Peyer's patch (tissue), 4 donors: ENCODE data around the gene MAP1LC3A. TPM values are rescaled to one million over a fixed set of nuclear protein-coding genes. Genes with fewer than 3 reads are reported as not detected.

ENCODE experiments used
- DNase-seq, 3 donors: peaks; one replicate each; pipeline ENCODE4 v3.0.0-alpha.2; 2017 to 2019
- H3K27ac ChIP-seq, 4 donors: fragments of 200-600 bp; sonication (generic); one replicate each; pipeline ENCODE4 v1.5.1; 2016 to 2019
- H3K27me3 ChIP-seq, 2 donors: fragments of 200-600 bp; sonication (generic); one replicate each; pipeline ENCODE4 v1.5.1; 2019
- H3K36me3 ChIP-seq, 3 donors: fragments of 200-600 bp; sonication (generic); one replicate each; pipeline ENCODE4 v1.5.1; 2016 to 2019
- H3K4me1 ChIP-seq, 4 donors: fragments of 200-600 bp; sonication (generic); one replicate each; pipeline ENCODE4 v1.5.1; 2016 to 2019
- H3K4me3 ChIP-seq, 4 donors: fragments of 200-600 bp; sonication (generic); 1 replicate in 3 of 4; 2 replicates in 1 of 4; pipeline ENCODE4 v1.5.1; 2016 to 2019; ENCODE audit warnings: mild to moderate bottlenecking in 1 of 4
- H3K9me3 ChIP-seq, 4 donors: fragments of 200-600 bp; sonication (generic); one replicate each; pipeline ENCODE4 v1.5.1; 2016 to 2019; ENCODE audit warnings: mild to moderate bottlenecking in 1 of 4
- POLR2A ChIP-seq, 2 donors: fragments of 450-650 bp; IDR thresholded peaks; one replicate each; pipeline ENCODE4 v1.5.1; 2017; ENCODE audit warnings: antibody characterized with exemption in 2 of 2, mild to moderate bottlenecking in 2 of 2, moderate library complexity in 2 of 2
- total RNA-seq, 4 donors: library from RNA; depleted of rRNA; stranded (reverse); fragments of >200 nt; gene quantifications; one replicate each; pipeline ENCODE4 v1.1.0, GENCODE V29; 2016
- TF ChIP-seq, protein P1 (sequence below), 6 experiments: fragments of 450-650 bp in 4 of 6; fragments of 200-600 bp in 2 of 6; sonication (generic) in 1 of 6; IDR thresholded peaks; one replicate each; pipeline ENCODE4 v1.5.1; 2017 to 2019; ENCODE audit warnings: antibody characterized with exemption in 6 of 6, mild to moderate bottlenecking in 3 of 6, moderate library complexity in 1 of 6

MAP1LC3A gene
- total RNA-seq, 4 donors from 2014 or later = 32.6 to 82.1 (median 68.6) TPM

DNA sequence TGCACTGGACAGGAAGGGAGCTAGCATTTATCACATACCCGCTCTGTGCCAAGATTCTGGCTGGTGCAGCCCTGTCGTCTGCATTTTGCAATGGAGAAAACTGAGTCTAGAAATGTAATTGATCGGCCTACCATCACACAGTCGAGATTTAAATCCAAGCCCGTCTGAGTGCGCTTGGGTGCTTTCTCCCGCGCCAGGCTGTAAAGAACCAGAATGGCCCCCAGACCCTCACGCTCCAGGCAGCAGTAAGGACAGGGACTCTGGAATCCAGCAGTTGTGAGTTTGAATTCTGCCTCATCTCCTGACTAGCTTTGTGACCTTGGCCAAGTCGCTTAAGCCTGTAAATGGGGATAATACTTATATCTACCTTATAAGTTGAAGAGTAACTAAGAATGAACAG, 31.5 kb upstream of the MAP1LC3A start:
- Histone ChIP-seq H3K27ac (peak overlapping the region in 3 of 4 donors; percentile 52 to 91 (median 79)), H3K4me3 (peak overlapping the region in 1 of 4 donors; percentile 20), H3K36me3 (peaks cover 0 to 52% (median 3%) of the 10 kb centered on the region in 3 donors), H3K27me3 (no peaks in the 10 kb centered on the region), H3K9me3 (no peaks in the 10 kb centered on the region), H3K4me1 (peaks cover 0 to 49% (median 1%) of the 10 kb centered on the region in 4 donors)
- peak in 1 of 3 donors; percentile 34 for DNase-seq
- TF ChIP-seq, protein P1, sequence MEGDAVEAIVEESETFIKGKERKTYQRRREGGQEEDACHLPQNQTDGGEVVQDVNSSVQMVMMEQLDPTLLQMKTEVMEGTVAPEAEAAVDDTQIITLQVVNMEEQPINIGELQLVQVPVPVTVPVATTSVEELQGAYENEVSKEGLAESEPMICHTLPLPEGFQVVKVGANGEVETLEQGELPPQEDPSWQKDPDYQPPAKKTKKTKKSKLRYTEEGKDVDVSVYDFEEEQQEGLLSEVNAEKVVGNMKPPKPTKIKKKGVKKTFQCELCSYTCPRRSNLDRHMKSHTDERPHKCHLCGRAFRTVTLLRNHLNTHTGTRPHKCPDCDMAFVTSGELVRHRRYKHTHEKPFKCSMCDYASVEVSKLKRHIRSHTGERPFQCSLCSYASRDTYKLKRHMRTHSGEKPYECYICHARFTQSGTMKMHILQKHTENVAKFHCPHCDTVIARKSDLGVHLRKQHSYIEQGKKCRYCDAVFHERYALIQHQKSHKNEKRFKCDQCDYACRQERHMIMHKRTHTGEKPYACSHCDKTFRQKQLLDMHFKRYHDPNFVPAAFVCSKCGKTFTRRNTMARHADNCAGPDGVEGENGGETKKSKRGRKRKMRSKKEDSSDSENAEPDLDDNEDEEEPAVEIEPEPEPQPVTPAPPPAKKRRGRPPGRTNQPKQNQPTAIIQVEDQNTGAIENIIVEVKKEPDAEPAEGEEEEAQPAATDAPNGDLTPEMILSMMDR (IDR thresholded peaks at IDR 0.05) = no peak
- TF ChIP-seq POLR2A (IDR thresholded peaks at IDR 0.05) = no peak

DNA sequence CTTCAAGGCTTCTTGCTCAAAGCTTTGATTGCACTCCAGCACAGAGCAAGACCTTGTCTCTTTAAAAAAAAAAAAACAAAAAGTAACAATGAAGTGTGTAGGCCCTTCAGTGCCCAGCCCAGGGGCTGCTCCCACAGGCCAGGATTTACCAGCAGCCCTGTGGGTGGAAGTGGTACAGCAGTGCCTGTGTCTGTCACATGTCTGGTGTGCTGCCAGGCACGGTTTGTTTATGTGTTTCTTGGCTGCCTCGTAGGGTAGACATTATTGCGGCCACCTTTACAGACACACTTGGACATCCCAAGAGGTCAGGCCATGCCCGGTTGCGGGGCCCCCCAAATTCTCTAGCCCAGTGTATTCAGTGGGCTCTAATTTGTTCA, 29.6 kb upstream of the MAP1LC3A start:
- peak in 1 of 3 donors; percentile 39 for DNase-seq
- Histone ChIP-seq H3K9me3 (no peaks in the 10 kb centered on the region), H3K36me3 (peaks cover 0 to 71% (median 3%) of the 10 kb centered on the region in 3 donors), H3K4me3 (no peak overlapping the region), H3K4me1 (peaks cover 0 to 35% (median 0%) of the 10 kb centered on the region in 4 donors), H3K27ac (no peak overlapping the region), H3K27me3 (no peaks in the 10 kb centered on the region)
- TF ChIP-seq, protein P1 (IDR thresholded peaks at IDR 0.05) = no peak
- TF ChIP-seq POLR2A (IDR thresholded peaks at IDR 0.05) = no peak

DNA sequence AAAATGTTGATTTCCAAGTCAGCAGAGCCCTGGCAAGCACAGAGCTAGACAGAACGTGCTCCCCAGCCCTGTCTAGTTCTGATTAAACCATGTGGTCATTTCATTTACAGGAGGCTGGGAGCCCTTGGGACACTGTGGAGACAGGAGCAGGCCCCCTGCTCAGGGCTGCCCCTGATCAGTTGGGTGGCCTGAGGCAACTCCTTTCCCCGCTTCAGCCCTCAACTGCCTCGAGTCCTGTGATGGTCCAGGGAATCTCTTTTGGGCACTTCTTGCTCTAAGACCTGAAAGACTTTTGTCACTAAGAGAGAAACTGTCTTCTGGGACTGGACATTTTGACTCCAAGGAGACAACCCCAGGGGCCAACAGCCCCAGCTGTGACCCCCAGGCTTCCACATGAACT, 28.8 kb upstream of the MAP1LC3A start:
- H3K36me3 ChIP-seq = peaks cover 0 to 80% (median 3%) of the 10 kb centered on the region in 3 donors
- no peaks in the 10 kb centered on the region for H3K27me3 ChIP-seq
- no peak for TF ChIP-seq POLR2A (IDR thresholded peaks at IDR 0.05)
- TF ChIP-seq, protein P1 (IDR thresholded peaks at IDR 0.05) = no peak
- DNase-seq = peak in 2 of 3 donors; percentile 8 to 31
- H3K9me3 ChIP-seq = no peaks in the 10 kb centered on the region
- H3K4me3 ChIP-seq = no peak overlapping the region
- H3K4me1 ChIP-seq = peaks cover 0 to 32% (median 0%) of the 10 kb centered on the region in 4 donors
- no peak overlapping the region for H3K27ac ChIP-seq

DNA sequence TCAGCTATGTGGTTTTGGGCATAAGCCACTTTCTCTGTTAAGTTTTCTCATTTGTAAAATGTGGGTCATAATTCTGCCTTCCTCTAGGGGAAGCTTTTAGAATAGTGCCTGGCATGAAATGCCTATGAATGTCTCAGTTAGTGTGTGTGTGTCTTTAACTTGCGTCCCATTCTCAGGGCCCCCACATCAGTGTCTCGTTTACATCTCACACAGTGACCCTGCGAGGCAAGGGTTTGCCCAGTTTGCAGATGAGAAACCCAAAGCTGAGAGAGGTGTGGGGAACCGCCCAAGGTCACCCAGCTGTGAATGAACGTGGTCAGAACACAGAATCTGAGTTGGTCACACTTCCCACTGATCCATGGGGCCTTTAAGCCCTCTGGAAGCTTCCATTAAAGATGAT, 28.2 kb upstream of the MAP1LC3A start:
- Histone ChIP-seq H3K4me3 (no peak overlapping the region), H3K27ac (no peak overlapping the region), H3K27me3 (no peaks in the 10 kb centered on the region), H3K9me3 (no peaks in the 10 kb centered on the region), H3K36me3 (peaks cover 0 to 86% (median 3%) of the 10 kb centered on the region in 3 donors), H3K4me1 (peaks cover 0 to 26% (median 0%) of the 10 kb centered on the region in 4 donors)
- no peak for DNase-seq
- TF ChIP-seq POLR2A (IDR thresholded peaks at IDR 0.05) = no peak
- TF ChIP-seq, protein P1 (IDR thresholded peaks at IDR 0.05) = no peak

DNA sequence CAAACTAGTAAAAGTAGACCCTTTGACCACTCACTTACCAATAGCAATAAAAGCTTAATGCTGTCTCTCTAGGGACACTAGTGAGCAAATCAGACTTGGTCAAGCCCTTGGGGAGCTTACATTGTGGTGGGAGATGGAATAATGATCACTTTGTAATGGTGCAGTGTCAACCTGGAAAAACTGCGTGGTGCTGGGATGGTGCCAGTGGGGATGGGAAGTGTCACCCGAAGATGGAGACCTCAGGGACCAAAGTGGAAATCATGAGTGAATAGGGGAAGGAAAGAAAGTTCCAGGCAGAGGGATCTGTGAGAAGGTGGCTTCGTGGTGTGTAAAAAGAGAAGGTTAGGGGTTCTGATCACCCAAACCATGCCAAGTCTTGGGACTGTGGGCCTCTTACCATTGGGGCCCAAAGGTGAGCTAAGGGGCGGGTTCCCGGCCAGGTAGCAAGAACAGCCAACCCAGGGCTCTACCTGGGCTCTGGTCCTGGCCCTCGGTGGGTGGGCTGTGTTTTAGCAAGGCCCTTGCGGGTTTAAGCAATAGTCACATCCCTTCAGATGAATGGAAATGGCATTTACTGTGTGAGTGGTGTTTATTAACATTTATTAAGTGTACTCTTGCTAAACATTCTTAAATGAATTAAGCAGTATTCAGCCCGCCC, 26.8 kb upstream of the MAP1LC3A start:
- H3K36me3 ChIP-seq = peaks cover 0 to 97% (median 3%) of the 10 kb centered on the region in 3 donors
- peak in 1 of 3 donors; percentile 31 for DNase-seq
- no peaks in the 10 kb centered on the region for H3K27me3 ChIP-seq
- H3K4me1 ChIP-seq = peaks cover 0 to 13% (median 0%) of the 10 kb centered on the region in 4 donors
- TF ChIP-seq, protein P1 (IDR thresholded peaks at IDR 0.05) = no peak
- no peak for TF ChIP-seq POLR2A (IDR thresholded peaks at IDR 0.05)
- H3K4me3 ChIP-seq = no peak overlapping the region
- no peaks in the 10 kb centered on the region for H3K9me3 ChIP-seq
- H3K27ac ChIP-seq = no peak overlapping the region
